ENCODE results near the gene FKBP15.

FKBP15 gene

DNA sequence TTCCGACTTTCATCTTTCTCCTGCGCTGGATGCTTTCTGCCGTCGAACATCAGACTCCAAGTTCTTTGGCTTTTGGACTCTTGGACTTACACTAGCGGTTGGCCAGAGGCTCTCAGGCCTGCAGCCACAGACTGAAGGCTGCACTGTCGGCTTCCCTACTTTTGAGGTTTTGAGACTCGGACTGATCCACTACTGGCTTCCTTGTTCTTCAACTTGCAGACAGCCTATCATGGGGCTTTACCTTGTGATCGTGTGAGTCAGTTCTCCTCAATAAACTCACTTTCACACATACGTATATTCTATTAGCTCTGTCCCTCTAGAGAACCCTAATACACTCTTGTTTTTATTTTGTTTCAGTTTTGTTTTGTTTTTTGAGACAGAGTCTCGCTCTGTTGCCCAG, 10.3 kb downstream of the FKBP15 start:
- DNase-seq (ENCODE audit: low read depth): no peak
- no peak for TF ChIP-seq CTCF (IDR thresholded peaks at IDR 0.05; ENCODE audit: low read depth, low read length, missing control alignments)
- in situ Hi-C loops (cut with HindIII; ENCODE audit: low sequenced_read_pairs): no loop called here
- H3K4me3 ChIP-seq (ENCODE audit: low read depth, low read length): no peak overlapping the region

DNA sequence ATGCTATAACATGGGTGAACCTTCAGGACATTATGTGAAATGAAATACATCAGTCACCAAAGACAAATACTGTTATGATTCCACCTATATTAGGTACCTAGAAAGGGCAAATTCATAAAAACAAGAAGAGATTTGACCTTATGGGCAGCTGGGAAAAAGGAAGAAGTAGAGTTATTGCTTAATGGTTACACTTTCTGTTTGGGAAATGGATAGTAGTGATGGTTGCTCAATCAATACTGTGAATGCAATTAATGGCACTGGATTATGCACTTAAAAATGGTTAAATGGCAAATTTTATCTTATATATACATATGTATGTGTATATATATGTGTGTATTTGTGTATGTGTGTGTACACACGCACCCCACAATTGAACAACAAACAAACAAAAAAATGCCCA, 15.2 kb downstream of the FKBP15 start:
- H3K4me3 ChIP-seq (ENCODE audit: low read depth, low read length): no peak overlapping the region
- DNase-seq (ENCODE audit: low read depth): no peak
- no peak for TF ChIP-seq CTCF (IDR thresholded peaks at IDR 0.05; ENCODE audit: low read depth, low read length, missing control alignments)
- in situ Hi-C loops (cut with HindIII; ENCODE audit: low sequenced_read_pairs): no loop called here

GRCh38 chr9:113205432-113205831, 15.6 kb downstream of the FKBP15 start:
- no peak for TF ChIP-seq CTCF (IDR thresholded peaks at IDR 0.05; ENCODE audit: low read depth, low read length, missing control alignments)
- no peak for DNase-seq (ENCODE audit: low read depth)
- in situ Hi-C loops (cut with HindIII; ENCODE audit: low sequenced_read_pairs): no loop called here
- H3K4me3 ChIP-seq (ENCODE audit: low read depth, low read length): no peak overlapping the region

DNA sequence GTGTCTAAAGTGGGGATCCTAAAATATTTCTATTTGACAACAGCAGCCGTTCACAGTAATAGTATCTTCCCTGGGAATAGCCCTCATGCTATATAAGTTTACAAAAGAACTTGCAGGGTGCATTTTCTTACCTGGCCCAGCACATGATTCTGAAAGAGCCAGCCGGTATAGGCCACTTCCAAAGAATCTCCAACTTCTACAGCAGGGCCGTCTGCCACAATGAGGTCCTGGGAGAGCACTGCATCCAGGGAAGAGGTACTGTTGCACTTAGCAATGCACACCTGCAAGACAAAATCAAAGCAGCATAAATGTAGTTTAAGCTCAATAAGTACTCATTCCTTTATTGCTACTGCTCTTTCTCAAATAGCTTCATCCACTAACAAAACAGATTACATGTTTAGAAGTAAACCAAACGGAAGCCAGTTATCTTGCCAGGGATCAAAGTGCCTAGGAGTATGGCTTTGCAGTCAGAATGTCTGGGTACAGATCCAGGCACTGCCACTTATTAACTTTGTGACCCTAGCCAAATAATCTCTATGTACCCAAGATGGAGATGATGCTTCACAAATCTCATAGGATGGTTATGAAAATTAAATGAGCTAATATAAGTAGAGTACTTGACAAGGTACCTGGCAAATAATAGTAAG, 21.3 kb downstream of the FKBP15 start:
- H3K4me3 ChIP-seq (ENCODE audit: low read depth, low read length): no peak overlapping the region
- TF ChIP-seq CTCF (IDR thresholded peaks at IDR 0.05; ENCODE audit: low read depth, low read length, missing control alignments): no peak
- DNase-seq (ENCODE audit: low read depth): no peak
- in situ Hi-C loops (cut with HindIII; ENCODE audit: low sequenced_read_pairs): no loop called here

GRCh38 chr9:113192455-113192854, 28.6 kb downstream of the FKBP15 start:
- H3K4me3 ChIP-seq (ENCODE audit: low read depth, low read length): no peak overlapping the region
- in situ Hi-C loops (cut with HindIII; ENCODE audit: low sequenced_read_pairs): no loop called here
- no peak for DNase-seq (ENCODE audit: low read depth)
- TF ChIP-seq CTCF (IDR thresholded peaks at IDR 0.05; ENCODE audit: low read depth, low read length, missing control alignments): no peak

DNA sequence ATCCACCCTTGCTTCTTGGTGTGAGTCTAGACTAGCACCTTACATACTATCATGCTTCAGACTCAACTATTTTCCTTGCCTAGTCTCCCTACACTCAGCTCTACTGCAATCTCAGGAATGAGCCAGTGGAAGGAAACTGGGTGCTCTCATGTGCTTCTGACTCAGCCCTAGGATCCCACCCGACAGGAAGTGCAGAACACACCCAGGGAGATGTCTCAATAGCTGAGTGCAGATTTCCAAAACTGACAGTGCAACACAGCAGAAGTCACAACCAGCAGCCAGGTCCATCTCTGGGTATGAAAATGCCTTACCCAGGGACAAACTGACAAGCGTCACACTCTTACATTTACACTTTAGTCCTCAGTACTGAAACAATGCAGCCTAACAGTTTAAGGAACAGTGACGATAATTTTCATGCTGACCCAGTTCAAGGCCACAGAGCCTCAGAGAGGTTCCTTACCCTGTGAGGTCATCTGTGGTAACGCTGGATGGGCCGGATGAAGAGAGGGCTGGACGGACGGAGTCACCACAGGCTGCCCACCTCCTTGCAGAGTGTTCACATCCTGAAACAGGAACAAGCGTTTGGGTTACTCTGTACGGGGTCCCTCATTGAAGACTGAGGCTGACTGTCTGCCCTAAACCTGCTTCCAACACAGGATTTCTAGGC, 33.0 kb downstream of the FKBP15 start:
- in situ Hi-C loops (cut with HindIII; ENCODE audit: low sequenced_read_pairs): no loop called here
- H3K4me3 ChIP-seq (ENCODE audit: low read depth, low read length): no peak overlapping the region
- DNase-seq (ENCODE audit: low read depth): peak; percentile 9
- no peak for TF ChIP-seq CTCF (IDR thresholded peaks at IDR 0.05; ENCODE audit: low read depth, low read length, missing control alignments)
